Kidney capillary endothelial cell (primary cell): ENCODE results near the gene OLFM2.
"Not testable (repeated sequence)": the region's sequence is repeated elsewhere in the genome, so short reads cannot be mapped to it uniquely, and the experiment has no call there.

ENCODE experiments used
- DNase-seq: peaks from one replicate; pipeline ENCODE4 v3.0.0-alpha.2; 2018; ENCODE audit warnings: low spot score

Gene OLFM2

GRCh38 chr19:9936326-9937000, at the start of gene OLFM2:
Gene OLFM2, minus strand, starts transcription at chr19:9936515. Its CDS starts 149 bp downstream, at chr19:9936366.
- DNase-seq, result no peak

GRCh38 chr19:9981406-9982260, 45.3 kb upstream of the OLFM2 start:
- DNase-seq, result no peak

- DNase-seq, result no peak
Observed at GRCh38 chr19:9972103-9972502, 35.8 kb upstream of the OLFM2 start.

- DNase-seq, result no peak
Observed at GRCh38 chr19:9971166-9971897, 35.0 kb upstream of the OLFM2 start.

- no peak for DNase-seq
Observed at GRCh38 chr19:9970481-9970880, 34.2 kb upstream of the OLFM2 start.

GRCh38 chr19:9969688-9969975, 33.3 kb upstream of the OLFM2 start:
- DNase-seq, result no peak

GRCh38 chr19:9968820-9969687, 32.7 kb upstream of the OLFM2 start:
- no peak for DNase-seq

- DNase-seq, result no peak
Observed at GRCh38 chr19:9967326-9967725, 31.0 kb upstream of the OLFM2 start.

- DNase-seq, result no peak
Observed at GRCh38 chr19:9966448-9966847, 30.1 kb upstream of the OLFM2 start.

- DNase-seq, result no peak
Observed at GRCh38 chr19:9966024-9966423, 29.7 kb upstream of the OLFM2 start.

- no peak for DNase-seq
Observed at GRCh38 chr19:9962623-9963290, 26.4 kb upstream of the OLFM2 start.

- DNase-seq, result no peak
Observed at GRCh38 chr19:9961103-9961502, 24.8 kb upstream of the OLFM2 start.

GRCh38 chr19:9958379-9958821, 22.1 kb upstream of the OLFM2 start:
- DNase-seq, result no peak

GRCh38 chr19:9956956-9957355, 20.6 kb upstream of the OLFM2 start:
- DNase-seq, result no peak

- DNase-seq, result no peak
Observed at GRCh38 chr19:9953802-9954542, 17.7 kb upstream of the OLFM2 start.

GRCh38 chr19:9952276-9952675, 16.0 kb upstream of the OLFM2 start:
- no peak for DNase-seq

- DNase-seq, result no peak
Observed at GRCh38 chr19:9947441-9947840, 11.1 kb upstream of the OLFM2 start.

GRCh38 chr19:9946528-9947125, 10.3 kb upstream of the OLFM2 start:
- DNase-seq, result not testable (repeated sequence)

GRCh38 chr19:9945319-9945966, 9.1 kb upstream of the OLFM2 start:
- DNase-seq, result peak; percentile 17

- no peak for DNase-seq
Observed at GRCh38 chr19:9943744-9944143, 7.4 kb upstream of the OLFM2 start.
